Activated CD8-positive, alpha-beta memory T cell treated with anti-CD3 and anti-CD28 coated beads for 24 hours (primary cell): ENCODE data around the gene P4HA2.

Experiments
- DNase-seq: peaks from one replicate; pipeline ENCODE4 v3.0.0-alpha.2; 2020

The P4HA2 gene

GRCh38 chr5:132264546-132265335 is 37.1 kb upstream of the P4HA2 start:
- DNase-seq, result peak; percentile 53

- DNase-seq, result peak; percentile 65
Measured at GRCh38 chr5:132263548-132264261, 36.1 kb upstream of the P4HA2 start.

- DNase-seq, result no peak
Measured at GRCh38 chr5:132262882-132263547, 35.4 kb upstream of the P4HA2 start.

- peak; percentile 61 for DNase-seq
Measured at GRCh38 chr5:132261881-132262845, 34.5 kb upstream of the P4HA2 start.

- DNase-seq, result peak; percentile 80
Measured at GRCh38 chr5:132260714-132261551, 33.3 kb upstream of the P4HA2 start.

- DNase-seq, result peak; percentile 62
Measured at GRCh38 chr5:132260051-132260450, 32.4 kb upstream of the P4HA2 start.

GRCh38 chr5:132259069-132259851 is 31.6 kb upstream of the P4HA2 start:
- DNase-seq, result peak; percentile 56

GRCh38 chr5:132258102-132259068 is 30.7 kb upstream of the P4HA2 start:
- peak; percentile 58 for DNase-seq

- DNase-seq, result peak; percentile 59
Measured at GRCh38 chr5:132257131-132258101, 29.8 kb upstream of the P4HA2 start, which contains the start of gene PDLIM4. TSS of gene PDLIM4 (plus strand) at chr5:132257696. CDS start at chr5:132257735, 39 bp downstream.

GRCh38 chr5:132256783-132257130 is 29.1 kb upstream of the P4HA2 start:
- no peak for DNase-seq

GRCh38 chr5:132256086-132256782 is 28.6 kb upstream of the P4HA2 start:
- peak; percentile 53 for DNase-seq

- DNase-seq, result peak; percentile 38
Measured at GRCh38 chr5:132254321-132254977, 26.8 kb upstream of the P4HA2 start.

- DNase-seq, result peak; percentile 52
Measured at GRCh38 chr5:132253452-132254320, 26.0 kb upstream of the P4HA2 start.

GRCh38 chr5:132253008-132253441 is 25.4 kb upstream of the P4HA2 start:
- DNase-seq, result no peak

- peak; percentile 44 for DNase-seq
Measured at GRCh38 chr5:132251220-132251725, 23.6 kb upstream of the P4HA2 start.

- no peak for DNase-seq
Measured at GRCh38 chr5:132250547-132250946, 22.9 kb upstream of the P4HA2 start.
